HS-27A (cell line): ENCODE data around the gene ERBB4.
"Not testable (repeated sequence)": the region's sequence is repeated elsewhere in the genome, so short reads cannot be mapped to it uniquely, and the experiment has no call there.

Source experiments
- DNase-seq: peaks from one replicate; pipeline ENCODE4 v3.0.0-alpha.2; 2012; ENCODE audit warnings: low read depth, missing footprints

Gene ERBB4

DNA sequence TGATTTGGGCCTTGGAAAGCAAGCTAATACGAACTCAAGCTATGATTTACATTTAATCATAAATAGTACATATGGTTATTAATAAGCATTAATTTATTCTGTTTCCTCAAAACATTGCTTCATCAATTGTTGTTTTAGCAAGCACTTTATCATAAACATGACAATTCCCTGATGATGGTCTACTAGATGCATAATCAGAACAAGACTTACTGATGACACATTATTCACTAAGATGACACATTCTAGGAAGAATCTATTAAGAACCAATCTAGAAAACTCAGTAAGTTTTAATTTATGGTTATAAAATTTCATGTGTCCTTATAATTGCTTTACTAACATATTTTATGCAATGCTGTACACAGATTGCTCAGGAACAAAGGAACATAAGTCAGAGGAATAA is 815.2 kb downstream of the ERBB4 start:
- no peak for DNase-seq

DNA sequence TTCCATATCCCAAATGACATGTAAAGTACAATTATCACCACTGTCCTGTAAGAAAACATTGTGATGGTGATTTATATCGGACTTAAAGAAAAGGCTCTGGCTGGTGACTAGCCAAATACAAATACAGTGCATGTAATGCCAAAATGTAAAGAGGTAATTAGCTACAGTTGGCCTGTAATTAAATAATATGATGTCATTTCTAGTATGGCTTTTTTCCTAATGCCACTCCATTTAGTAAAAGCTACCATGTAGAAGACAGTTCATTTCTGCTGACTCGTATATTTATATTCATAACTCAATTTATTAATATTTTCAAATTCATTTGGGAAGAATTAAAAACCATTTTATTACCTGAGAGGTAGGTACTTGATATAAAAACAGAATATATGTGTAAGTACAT is 815.7 kb downstream of the ERBB4 start:
- no peak for DNase-seq

DNA sequence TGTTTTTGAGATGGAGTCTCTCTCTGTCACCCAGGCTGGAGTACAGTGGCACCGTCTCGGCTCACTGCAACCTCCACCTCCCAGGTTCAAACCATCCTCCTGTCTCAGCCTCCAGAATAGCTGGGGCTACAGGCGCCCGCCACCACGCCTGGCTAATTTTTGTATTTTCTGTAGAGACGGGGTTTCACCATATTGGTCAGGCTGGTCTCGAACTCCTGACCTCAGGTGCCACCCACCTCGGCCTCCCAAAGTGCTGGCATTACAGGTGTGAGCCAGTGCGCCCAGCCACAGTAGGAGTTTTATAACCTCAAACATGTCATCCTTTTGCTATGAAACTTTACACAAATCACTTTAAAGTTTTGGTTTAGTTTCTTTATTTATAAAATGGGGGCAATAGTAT is 816.7 kb downstream of the ERBB4 start:
- not testable (repeated sequence) for DNase-seq

DNA sequence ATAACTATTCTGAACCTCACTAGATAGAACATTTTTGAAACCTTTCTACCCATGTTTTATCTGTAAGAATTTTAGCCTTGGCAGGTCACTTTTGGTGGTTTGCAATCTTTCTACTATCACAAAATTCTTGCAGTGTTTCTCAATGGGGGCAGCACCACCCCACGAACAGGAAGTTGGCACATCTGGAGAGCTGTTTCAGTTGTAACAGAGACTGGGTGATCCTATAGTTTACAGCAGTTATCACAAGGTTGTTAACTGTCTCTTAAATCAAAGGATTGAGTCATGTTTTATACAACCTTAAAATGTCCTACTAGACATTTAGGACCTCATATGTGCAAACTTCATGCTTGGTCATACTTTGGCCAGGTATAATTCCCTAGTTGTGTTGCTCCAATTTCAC is 829.2 kb downstream of the ERBB4 start:
- DNase-seq = no peak

DNA sequence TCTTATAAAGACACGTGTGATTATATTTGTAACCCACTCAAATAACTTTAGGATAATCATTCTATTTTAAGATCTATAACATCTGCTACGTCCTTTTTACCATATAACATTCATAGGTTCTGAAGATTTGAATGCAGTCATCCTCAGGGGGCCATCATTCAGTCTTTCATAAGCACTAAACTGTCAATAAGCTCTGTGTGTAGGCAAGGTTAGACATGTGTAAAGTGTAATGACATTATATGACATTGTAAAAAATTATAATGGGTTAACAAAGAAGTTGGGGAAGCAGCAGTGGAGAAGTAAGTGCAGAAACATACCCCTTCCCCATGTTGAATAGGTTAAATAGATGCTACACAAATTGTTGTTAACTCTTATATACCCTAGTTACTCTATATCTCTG is 845.9 kb downstream of the ERBB4 start:
- no peak for DNase-seq

DNA sequence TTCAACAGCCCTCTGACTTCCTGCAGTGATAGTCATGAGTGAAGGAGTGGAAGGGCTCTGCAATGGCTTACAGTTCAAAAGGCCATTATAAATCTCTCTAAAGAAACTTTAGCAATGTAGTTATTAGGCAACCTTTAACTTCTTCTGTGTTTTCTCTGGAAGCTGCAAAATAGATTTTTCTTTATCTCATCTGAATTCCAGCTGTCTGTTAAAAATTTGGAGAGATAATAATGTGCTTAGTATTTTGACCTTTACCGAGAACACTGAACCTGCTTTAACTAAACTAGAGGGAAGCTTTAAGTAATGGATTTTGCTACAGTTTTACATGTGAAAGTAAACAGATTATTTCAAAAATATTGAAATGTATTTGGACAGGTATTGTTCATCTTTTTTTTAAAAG is 847.9 kb downstream of the ERBB4 start:
- no peak for DNase-seq

DNA sequence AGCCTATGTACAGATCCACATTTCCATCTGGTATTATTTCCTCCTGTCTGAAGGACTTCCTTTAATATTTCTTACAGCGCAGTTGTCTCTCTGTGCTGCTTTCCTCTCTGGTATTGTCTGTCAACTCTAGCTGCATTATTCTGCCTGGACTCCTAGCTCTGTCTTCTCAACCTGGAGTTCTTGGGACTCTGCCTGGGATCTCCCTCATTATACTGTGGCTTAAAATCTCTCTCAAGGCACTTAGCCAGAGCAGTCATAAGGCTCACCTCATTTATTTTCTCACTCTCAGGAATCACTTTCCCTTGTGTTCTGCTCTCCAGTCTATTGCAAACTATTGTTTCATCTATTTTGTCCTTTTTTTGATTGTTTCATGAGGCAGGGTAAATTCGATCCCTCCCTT is 850.4 kb downstream of the ERBB4 start:
- no peak for DNase-seq

DNA sequence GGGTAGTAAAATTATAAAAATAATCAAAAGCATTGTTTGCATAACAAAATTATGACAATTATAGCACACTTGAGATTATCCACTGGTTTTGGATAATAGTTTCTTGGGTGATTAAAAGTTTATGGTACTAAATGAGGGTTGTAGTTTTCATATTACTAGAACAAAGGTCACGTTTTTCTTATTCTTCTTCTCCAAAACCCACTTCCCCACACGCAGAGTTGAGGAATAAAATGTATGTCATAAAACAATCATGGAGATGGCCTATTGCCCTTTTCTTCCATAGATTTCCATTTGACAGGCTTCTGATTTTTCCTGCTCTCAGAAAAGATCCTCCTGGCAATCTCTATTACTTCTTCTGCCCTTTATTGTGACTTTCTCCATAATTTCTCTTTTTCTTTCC is 863.9 kb downstream of the ERBB4 start:
- no peak for DNase-seq

DNA sequence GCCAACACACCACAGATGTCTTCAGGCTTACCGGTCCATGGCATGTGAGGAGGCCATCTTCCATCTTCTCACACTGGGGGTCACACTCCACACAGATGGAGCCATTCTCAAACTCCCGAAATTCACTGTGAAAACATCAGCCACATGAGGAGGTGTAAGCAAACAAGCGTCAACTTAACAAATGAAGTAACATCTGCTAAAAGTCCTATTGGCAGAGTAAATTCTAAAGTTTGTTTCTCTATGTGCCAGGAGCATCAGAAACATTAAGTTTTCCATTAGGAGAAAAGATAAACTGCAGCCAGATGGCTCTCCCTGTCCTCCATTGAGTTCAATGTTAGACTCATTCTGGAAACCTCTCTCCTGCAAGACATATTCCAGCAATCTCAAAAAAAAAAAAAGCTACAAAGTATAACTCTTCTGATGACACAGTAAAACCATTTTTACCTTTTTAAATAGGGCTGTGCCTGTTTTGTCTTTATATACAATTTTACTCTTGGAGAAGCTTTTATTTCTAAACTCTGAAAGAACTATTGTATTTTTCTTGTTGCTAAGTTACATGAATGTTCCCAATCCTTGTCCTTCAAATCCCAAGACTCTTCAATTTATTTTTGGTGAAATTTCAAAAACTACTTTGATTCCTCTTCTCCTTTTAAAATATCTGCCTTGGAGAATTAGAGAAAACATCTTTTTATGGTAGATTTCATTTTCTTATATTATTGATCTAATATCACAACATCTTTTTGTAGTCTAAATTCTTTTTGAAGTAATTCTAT is 865.3 kb downstream of the ERBB4 start:
- DNase-seq = no peak

DNA sequence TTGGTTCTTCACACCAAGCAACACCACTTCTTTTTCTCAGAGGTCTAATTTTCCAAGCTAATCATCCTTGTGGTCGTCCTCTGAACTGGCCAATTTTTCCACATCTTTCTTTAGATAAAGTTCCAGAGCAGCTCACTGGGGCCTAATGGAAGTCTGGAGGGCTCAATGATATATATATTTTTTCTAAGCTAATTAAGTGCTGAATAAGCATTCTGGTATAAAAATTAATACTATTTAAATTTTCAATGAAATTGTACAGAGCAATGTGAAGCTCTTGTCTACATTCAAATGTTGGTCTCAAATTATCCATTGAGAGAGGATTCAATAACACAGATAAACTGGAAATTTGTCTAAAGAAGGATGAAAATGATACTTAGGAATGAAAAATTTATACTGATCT is 866.6 kb downstream of the ERBB4 start:
- no peak for DNase-seq

DNA sequence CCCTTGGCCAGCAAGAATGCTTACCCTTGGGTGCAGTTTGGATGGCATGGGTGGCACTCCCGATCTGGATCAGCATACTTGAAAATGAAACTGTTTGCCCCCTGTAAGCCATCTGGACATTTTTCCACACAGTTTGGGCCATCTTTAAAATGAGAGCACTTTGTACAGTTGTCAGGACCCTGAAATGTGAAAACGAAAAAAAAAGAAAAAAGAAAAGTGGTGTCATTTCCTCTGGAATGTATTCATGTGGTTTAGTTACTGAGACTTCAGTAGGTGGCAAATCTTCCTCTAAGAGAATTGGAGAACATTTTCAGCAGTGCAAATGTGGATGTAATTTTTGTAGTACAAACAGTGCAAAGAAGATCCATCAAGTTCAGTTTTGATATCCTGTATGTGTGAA is 873.3 kb downstream of the ERBB4 start:
- no peak for DNase-seq

DNA sequence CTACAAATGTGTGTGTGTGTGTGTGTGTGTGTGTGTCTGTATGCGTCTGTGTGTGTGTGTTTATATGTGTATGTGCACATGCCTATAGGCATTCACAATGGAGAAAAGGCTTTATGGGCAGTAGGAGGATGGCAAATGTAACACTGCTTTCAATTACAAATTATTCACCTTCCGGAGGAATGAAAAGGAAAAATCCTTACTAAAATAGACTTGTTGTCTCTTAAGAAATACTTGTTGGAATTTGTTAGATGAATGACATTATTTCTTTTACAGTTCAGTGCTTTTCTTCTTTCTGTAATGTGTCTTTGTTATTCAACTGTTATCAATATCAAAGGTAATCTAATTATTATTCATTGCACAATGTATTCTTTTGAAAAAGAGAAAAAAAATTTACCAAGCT is 874.3 kb downstream of the ERBB4 start:
- DNase-seq = no peak

DNA sequence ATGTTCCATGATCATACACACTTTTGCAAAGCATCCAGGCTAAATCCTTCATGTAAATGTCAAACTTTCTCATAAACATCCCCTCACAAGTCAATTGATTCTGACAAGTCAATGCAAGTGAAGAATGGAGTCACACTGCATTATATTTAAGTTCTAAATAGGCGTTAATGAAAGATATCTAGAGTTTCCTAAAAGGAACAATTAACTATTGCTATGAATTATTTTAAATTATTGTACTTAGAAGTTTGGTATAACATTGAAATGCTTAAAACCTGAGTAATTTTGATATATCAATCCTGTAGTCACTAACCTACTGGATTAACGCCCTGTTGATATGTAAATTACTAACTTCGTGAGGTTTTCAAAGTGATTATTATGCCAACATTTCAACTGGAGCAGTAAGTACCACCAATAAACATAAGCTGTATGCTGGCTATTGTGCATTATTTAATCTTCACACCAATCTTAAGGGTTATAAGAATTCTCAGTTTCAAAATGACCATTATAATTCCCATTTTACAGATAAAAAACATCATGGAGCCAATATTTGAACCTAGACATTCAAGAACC is 884.3 kb downstream of the ERBB4 start:
- DNase-seq = no peak

DNA sequence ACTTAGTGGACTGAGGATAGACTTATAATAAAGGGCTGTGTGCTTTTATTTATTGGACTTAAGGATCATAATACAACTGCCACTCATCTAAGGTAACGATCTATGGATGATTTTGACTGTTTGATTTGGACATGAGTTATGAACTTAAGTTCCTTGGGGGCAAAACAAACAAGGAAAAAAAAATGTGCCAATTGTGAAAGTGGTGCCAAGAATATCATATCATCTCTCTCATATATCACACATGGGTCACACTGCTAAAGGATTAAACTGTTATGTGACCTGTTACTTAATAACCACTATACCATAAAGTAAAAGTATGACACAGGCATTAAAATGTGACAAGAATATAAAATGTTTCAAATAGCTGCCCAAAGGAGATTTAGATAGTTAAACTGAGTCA is 886.3 kb downstream of the ERBB4 start:
- DNase-seq = no peak

DNA sequence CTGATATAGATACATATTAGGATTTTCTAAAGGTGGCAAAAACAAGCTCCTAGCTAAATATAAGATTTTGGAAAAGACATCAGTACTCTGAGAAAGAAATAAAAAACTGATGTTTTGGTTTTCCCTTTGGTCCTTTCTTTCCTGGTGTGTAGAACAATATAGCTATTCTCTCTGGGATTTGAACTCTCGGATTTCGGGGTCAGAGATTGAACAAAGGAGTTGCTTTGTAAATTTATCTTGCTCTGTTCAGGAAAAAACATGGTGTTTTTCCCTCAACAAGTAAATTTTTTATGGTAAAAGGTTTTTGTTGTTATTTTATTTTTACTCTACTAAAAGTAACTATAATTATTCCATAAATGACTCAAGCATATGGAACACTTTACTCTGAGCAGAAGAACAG is 889.3 kb downstream of the ERBB4 start:
- no peak for DNase-seq

DNA sequence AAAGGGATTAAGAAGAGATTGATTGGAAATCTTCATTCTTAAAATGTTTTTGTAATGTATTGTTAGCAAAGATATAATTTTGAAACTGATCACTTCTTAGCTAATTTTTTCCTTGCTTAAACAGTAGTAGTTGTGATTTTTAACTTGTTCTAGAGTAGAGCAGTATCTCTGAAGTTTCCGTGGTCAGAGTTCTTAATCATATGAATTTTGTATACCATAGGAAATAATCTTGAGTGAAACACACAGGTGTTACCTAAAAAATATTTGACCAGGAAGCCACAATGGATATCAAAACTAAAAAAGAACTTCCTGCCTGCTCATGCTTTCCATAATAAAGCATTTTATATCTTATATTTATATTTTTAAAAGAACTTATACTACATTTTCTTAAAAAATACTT is 907.1 kb downstream of the ERBB4 start:
- no peak for DNase-seq

DNA sequence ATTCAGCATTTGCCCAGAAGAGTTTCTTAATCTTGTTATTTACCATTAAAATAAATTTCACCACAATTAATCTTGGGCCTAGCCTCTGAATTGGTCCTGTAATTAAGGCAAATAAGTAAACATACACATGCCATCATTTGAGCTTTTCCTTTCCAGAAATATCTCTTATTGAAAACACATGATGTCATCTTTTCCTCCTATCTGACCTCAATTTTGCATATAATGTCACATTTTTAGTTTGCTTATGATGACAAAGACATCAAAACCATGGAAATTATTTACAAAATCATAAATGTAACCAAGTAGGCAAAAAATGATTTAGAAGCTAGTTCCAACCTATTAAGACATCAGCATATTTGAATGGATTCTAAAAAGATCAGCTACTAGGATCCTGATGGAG is 915.5 kb downstream of the ERBB4 start:
- no peak for DNase-seq

DNA sequence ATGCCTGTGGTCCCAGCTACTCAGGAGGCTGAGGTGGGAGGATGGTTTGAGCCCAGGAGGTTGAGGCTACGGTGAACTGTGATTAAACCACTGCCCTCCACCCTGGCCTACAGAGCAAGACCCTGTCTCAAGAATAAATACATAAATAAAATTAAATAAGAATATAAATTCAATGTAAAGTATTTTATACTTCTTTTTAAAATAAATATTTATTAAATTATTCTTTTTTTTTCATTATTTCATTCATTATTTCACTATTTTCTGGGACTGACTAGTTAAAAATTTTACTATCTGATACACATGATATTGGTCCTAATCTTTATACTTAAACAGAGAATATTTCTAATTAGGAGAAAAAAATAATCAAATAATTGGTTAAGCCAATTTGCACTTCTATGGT is 917.6 kb downstream of the ERBB4 start:
- DNase-seq = no peak

DNA sequence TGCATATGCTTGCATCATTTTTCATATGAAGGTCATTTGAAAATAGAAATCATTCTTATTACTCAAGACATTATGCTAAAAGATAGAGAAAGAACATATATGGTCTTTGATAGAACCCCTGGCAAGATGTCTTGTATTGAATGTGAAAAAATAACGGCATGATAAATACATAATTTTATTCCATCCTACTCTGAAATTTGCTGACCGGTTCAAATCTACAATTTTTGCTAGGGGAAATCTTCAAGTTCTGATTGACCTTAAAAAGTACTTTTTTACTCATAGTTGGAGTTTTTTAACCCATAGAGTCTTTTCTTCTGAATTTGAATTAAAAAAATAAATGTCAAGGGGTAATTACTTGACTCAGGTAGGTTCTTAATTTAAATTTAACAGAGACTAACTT is 920.8 kb downstream of the ERBB4 start:
- DNase-seq = no peak

DNA sequence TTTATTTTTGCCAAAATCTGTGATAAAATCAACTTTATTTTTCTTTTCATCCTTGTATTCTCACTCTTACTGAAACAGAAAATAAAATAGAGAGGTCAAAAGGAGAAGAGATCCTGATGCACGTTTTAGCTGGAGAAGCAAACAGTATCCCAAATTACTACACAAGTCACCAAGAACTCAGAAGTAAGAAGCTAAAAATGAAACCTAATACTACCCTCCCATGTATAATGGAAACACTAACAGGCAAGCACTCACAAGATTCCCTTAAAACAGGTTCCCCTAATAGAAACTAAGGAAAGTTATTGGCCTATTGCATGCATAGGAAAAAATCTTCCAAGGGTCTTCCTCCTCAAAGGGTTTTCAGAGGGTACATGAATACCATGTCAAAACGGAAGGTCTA is 927.0 kb downstream of the ERBB4 start:
- DNase-seq = no peak

DNA sequence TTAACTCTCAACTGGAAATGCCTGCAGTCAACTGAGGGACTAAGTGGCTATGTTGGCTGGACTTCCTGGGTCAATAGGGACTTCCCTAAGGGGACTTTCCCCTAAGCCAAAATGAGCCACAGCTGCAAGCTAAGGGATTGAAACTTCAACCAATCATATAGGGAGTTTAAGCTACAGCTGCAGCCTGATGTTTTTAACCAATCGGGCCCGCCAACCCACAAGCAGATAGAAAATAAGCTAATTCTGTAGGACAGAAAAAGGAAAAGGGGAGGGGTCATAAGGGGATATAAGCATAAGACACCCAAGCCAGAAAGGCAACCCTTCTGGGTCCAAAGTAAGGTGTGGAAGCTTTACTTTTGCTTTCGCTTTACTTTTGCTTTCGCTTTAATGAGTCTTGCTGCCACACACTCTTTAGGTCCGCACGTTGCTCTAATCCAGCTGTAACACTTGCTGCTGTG is 927.5 kb downstream of the ERBB4 start:
- no peak for DNase-seq

DNA sequence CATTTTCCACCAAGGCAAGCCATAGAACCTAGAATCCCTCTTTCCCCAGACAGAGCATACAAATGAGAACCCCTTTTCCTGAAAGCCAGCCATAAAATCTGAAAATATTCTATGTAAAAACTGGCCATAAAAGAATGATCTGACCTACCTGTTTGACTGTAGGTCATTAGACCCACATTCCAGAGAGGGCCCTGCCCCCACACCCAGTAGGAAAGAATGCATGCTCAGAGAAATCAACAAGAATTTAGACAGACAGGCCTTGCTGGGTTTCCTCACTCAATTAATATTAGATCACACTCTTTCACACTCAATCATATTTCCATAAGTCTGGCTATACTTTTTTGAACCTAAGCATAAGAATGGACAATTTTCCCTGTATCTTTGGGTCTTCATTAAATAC is 929.5 kb downstream of the ERBB4 start:
- no peak for DNase-seq

DNA sequence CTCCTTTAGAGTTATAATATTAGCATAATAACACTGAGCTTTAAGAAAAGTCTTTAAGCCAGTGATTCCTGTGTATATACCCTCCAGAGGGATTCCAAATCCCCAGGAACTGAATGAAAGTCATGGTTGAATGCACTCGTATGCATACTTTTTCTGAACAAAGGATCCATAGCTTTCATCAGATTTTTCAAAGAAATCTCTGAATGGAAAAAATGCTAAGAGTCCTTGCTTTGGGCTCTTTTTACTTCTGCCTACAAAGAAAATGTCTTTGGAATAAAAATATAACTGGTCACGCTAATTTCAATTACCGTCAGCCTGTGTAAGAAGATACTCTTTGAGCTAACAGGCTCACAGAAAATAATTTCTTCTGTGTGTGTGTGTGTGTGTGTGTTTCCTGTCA is 939.5 kb downstream of the ERBB4 start:
- DNase-seq = no peak

DNA sequence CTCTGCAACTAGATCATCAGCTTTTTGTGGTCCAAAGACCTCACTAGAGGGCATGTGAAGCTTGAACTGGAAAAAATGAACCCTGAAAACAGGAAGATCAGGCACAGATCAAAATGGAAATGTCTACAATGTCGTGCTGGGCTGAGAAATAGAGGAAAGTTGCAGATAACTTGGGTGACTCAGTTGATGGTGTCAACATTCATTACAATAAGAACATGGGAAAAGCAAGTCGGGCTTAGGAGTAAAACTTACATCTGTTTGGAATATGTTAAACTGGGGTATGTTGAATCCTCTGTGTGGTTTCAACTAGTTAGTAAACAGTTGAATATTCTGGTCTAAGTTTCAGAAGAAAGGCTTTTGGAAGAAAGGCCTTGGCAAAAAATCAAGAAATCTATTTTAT is 940.4 kb downstream of the ERBB4 start:
- no peak for DNase-seq
